Ovary (tissue), 3 donors: ENCODE measurements around the gene SPEF2.

ENCODE experiments used
- CTCF ChIP-seq, 3 donors: fragments of 450-650 bp in 2 of 3; fragments of 200-600 bp in 1 of 3; IDR thresholded peaks; one replicate each; pipeline versions ENCODE4 v1.5.1 to v1.8.0; 2016 to 2022; ENCODE audit warnings: antibody characterized with exemption in 3 of 3, mild to moderate bottlenecking in 1 of 3
- EP300 ChIP-seq: sonication (generic); formaldehyde crosslinking; IDR thresholded peaks from one replicate; pipeline ENCODE4 v1.6.1; 2017; ENCODE audit warnings: antibody characterized with exemption
- POLR2A ChIP-seq: fragments of 450-650 bp; IDR thresholded peaks from one replicate; pipeline ENCODE4 v1.6.1; 2017; ENCODE audit warnings: antibody characterized with exemption, mild to moderate bottlenecking, moderate library complexity
- donor health status: DM: no; HTN: no; CAD: no.

DNA sequence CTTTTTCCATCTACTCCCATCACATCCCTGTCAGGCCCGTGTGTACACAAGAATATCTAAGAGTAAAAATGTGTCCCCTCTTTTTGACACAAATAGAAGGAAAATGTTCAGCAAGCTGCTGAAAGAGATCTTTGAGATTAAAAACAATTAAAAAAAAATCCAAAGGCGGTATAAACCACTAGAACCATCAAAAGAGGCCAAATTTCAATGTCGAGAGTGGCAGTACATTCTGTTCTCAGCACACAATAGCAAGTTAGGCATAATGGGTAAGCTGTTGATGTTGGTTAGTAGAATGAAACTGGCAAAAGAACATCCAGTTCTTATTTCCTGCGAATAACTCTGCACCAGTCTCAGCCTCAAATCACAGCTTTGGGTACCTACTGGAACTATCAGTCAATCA lies 143.9 kb downstream of the SPEF2 start:
- TF ChIP-seq POLR2A (no peak), EP300 (no peak), CTCF (IDR thresholded peaks at IDR 0.05) (no peak)
